Mesendoderm (in vitro differentiated cells): Measurements from ENCODE around the gene PLSCR4.

Source experiments
- DNase-seq: peaks from one replicate; pipeline ENCODE4 v3.0.0; 2013
- H2AK5ac ChIP-seq: 2 replicates; pipeline ENCODE4 v1.6.1; 2013; ENCODE audit warnings: low read length, inconsistent platforms
- H2BK120ac ChIP-seq: 2 replicates; pipeline ENCODE4 v1.6.1; 2013; ENCODE audit warnings: low read depth, mild to moderate bottlenecking, low read length, moderate library complexity, mixed read lengths
- H2BK15ac ChIP-seq: replicated peaks from 2 replicates; pipeline ENCODE4 v1.6.1; 2013; ENCODE audit warnings: low read depth, mild to moderate bottlenecking, moderate library complexity
- H2BK5ac ChIP-seq: 2 replicates; pipeline ENCODE4 v1.6.1; 2013; ENCODE audit warnings: low read length, inconsistent platforms
- H3K18ac ChIP-seq: 2 replicates; pipeline ENCODE4 v1.6.1; 2013; ENCODE audit warnings: mild to moderate bottlenecking, low read length, mixed read lengths
- H3K23ac ChIP-seq: one replicate; pipeline ENCODE4 v1.6.1; 2013; ENCODE audit warnings: low read length
- H3K27ac ChIP-seq: 2 replicates; pipeline ENCODE4 v1.5.1; 2013; ENCODE audit warnings: low read depth, mild to moderate bottlenecking, inconsistent platforms, low read length, moderate library complexity
- H3K27me3 ChIP-seq: 2 replicates; pipeline ENCODE4 v1.6.1; 2013; ENCODE audit warnings: low read length, control low read depth, mild to moderate bottlenecking, inconsistent platforms; ENCODE audit not compliant: insufficient read depth, poor library complexity
- H3K36me3 ChIP-seq: 2 replicates; pipeline ENCODE4 v1.6.1; 2013; ENCODE audit warnings: low read length, inconsistent platforms; ENCODE audit not compliant: control insufficient read depth, insufficient read depth
- H3K4ac ChIP-seq: one replicate; pipeline ENCODE4 v1.6.1; 2013; ENCODE audit warnings: low read depth, mild to moderate bottlenecking, low read length, moderate library complexity
- H3K4me1 ChIP-seq: 2 replicates; pipeline ENCODE4 v1.6.1; 2013; ENCODE audit warnings: low read depth, low read length, inconsistent platforms; ENCODE audit not compliant: control insufficient read depth
- H3K4me2 ChIP-seq: 2 replicates; pipeline ENCODE4 v1.6.1; 2013; ENCODE audit warnings: low read length
- H3K4me3 ChIP-seq: 2 replicates; pipeline ENCODE4 v1.5.1; 2013; ENCODE audit warnings: mild to moderate bottlenecking, low read length
- H3K56ac ChIP-seq: one replicate; pipeline ENCODE4 v1.6.1; 2013; ENCODE audit warnings: low read length
- H3K79me1 ChIP-seq: 2 replicates; pipeline ENCODE4 v1.6.1; 2013; ENCODE audit warnings: low read length, inconsistent platforms
- H3K79me2 ChIP-seq: 2 replicates; pipeline ENCODE4 v1.6.1; 2013; ENCODE audit warnings: mild to moderate bottlenecking, low read length; ENCODE audit not compliant: control insufficient read depth, insufficient read depth
- H3K9ac ChIP-seq: 2 replicates; pipeline ENCODE4 v1.6.1; 2013; ENCODE audit warnings: low read length, inconsistent platforms
- H4K5ac ChIP-seq: one replicate; pipeline ENCODE4 v1.6.1; 2013; ENCODE audit warnings: low read length
- H4K8ac ChIP-seq: one replicate; pipeline ENCODE4 v1.6.1; 2013; ENCODE audit warnings: low read depth, mild to moderate bottlenecking, control low read depth, low read length, moderate library complexity
- whole genome bisulfite sequencing: extraction: QIAGEN DNeasy Blood & Tissue Kit; methylation state at CpG from one replicate; pipeline ENCODE4 v1.1.7; 2013; ENCODE audit warnings: low lambda C conversion rate, missing lambda C conversion rate; ENCODE audit not compliant: insufficient coverage; ENCODE audit errors: extremely low coverage; 5-methylcytosine and 5-hydroxymethylcytosine counted together

PLSCR4 gene

DNA sequence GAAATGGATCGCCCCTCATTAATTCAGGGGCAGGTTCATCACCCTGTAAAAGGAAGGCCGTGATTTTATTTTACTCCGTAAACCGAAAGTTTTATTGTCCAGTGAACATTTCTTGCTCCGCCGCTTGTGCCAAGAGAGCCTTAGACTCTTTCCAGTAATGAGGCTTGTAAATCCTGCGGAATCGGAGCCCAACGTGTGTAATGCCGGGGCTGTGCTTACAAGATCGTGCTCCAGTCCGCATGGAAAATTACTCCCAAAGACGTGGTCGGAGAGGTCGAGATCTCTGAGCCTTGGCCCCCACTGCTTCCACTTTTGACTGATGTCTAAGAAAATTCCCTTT lies 89.3 kb downstream of the PLSCR4 start:
- Histone ChIP-seq H3K27ac (peak overlapping the region; percentile 90), H3K23ac (no peak overlapping the region), H3K56ac (peak overlapping the region; percentile 76), H2BK15ac (no peak overlapping the region), H3K36me3 (no peaks in the 10 kb centered on the region), H3K4me1 (peaks cover 2% of the 10 kb centered on the region), H2BK120ac (no peak overlapping the region), H4K5ac (no peak overlapping the region), H3K27me3 (no peaks in the 10 kb centered on the region), H2BK5ac (no peak overlapping the region), H3K18ac (peak overlapping the region; percentile 72), H3K79me1 (no peaks in the 10 kb centered on the region), H3K4ac (peak overlapping the region; percentile 17), H4K8ac (no peak overlapping the region), H3K4me3 (peak overlapping the region; percentile 37), H2AK5ac (no peak overlapping the region), H3K4me2 (peak overlapping the region; percentile 61), H3K79me2 (peaks cover 19% of the 10 kb centered on the region), H3K9ac (peak overlapping the region; percentile 83)
- WGBS = no CpG with 5 or more reads among the region's 15 CpGs
- peak; percentile 39 for DNase-seq

DNA sequence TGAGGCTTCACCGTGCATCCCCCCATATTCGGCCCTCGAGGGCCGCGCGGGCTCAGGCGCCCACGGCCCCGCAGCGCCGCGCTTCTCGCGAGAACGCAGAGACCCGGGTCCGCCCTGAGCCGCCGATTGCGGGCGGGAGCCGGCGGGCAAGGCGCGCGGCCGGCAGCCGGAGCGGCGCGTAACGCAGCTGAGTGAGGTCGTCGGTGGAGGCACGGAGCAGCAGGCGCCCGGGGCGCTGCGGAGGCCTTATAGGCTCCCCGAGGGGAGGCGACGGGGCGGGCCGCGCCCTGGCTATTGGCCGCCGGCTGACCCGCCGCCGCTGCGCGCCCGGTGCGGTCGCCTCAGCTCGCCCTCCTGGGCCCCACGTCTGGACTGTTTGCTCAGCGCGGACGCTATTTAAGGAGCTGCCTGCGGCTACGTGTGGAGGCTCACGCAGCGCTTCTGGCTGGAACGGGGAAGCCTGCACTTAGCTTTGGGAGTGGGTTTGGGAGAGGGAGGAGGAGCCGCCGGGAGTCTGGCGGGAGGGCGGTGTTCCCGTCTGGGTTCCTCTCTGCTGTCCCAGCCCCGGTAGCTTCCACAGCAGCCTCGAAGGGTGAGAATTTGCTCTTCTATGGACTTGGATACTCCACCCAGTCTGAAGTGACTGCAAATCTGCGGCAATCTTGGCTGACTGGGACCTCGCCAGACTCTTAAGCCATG lies 89.8 kb downstream of the PLSCR4 start, which contains the start of gene PLOD2:
TSS of gene PLOD2 (minus strand) at position 221 of the 699 bp plus-strand sequence. CDS start at position 26, 195 bp downstream.
- H2AK5ac ChIP-seq = no peak within 1 kb of the TSS
- peak within 1 kb of the TSS; percentile 72 for H3K18ac ChIP-seq
- peak within 1 kb of the TSS; percentile 66 for H2BK120ac ChIP-seq
- peak within 1 kb of the TSS; percentile 78 for H3K56ac ChIP-seq
- no peaks in the 10 kb centered on the region for H3K36me3 ChIP-seq
- peak; percentile 90 for DNase-seq
- H3K4me1 ChIP-seq = peaks cover 2% of the 10 kb centered on the region
- no peak within 1 kb of the TSS for H4K5ac ChIP-seq
- H3K27ac ChIP-seq = peak within 1 kb of the TSS; percentile 90
- H3K4me3 ChIP-seq = peak within 1 kb of the TSS; percentile 61
- peak within 1 kb of the TSS; percentile 28 for H3K4ac ChIP-seq
- peak within 1 kb of the TSS; percentile 20 for H2BK5ac ChIP-seq
- H4K8ac ChIP-seq = no peak within 1 kb of the TSS
- H3K4me2 ChIP-seq = peak within 1 kb of the TSS; percentile 66
- no CpG with 5 or more reads among the region's 74 CpGs for WGBS
- no peak within 1 kb of the TSS for H3K23ac ChIP-seq
- peaks cover under 1% of the 10 kb centered on the region for H3K79me1 ChIP-seq
- H2BK15ac ChIP-seq = no peak within 1 kb of the TSS
- H3K27me3 ChIP-seq = no peaks in the 10 kb centered on the region
- H3K9ac ChIP-seq = peak within 1 kb of the TSS; percentile 83
- peaks cover 23% of the 10 kb centered on the region for H3K79me2 ChIP-seq

DNA sequence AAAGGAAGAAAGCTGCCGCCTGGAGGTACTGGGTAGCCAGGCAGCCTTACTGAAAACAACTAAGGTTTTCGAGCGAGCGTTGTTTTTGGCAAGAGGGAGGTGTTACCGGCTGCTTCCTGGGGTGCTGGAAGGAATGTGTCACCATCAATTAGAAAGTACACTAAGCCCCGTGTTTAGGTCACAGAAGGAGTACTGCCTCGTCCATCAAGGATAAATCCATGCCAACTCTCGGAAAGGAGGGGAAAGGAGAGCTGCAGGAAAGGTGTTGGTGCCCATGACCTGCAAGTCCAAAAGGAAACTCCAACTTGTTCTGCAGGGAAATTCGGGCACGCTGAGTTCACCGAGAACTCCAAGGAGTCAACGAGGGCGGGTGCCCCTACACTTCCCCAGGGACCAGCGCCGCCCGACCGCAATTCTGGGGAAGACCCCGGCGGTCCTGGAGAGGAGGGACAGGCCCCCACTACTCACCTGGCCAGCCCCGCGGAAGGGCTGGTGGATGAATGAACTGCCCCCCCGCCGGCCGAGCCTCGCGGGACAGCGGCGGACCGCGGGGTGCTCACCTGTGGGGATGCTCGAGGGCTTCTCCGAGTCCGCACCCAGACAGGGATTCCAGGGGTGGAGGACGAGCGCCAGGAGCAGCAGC lies 90.5 kb downstream of the PLSCR4 start:
- Histone ChIP-seq H3K4me1 (peaks cover 2% of the 10 kb centered on the region), H3K18ac (peak overlapping the region; percentile 72), H3K27ac (peak overlapping the region; percentile 90), H3K36me3 (no peaks in the 10 kb centered on the region), H3K9ac (peak overlapping the region; percentile 83), H3K23ac (no peak overlapping the region), H3K4me2 (peak overlapping the region; percentile 61), H2AK5ac (no peak overlapping the region), H4K5ac (no peak overlapping the region), H3K4ac (peak overlapping the region; percentile 28), H3K27me3 (no peaks in the 10 kb centered on the region), H3K56ac (peak overlapping the region; percentile 76), H4K8ac (no peak overlapping the region), H2BK5ac (peak overlapping the region; percentile 20), H3K4me3 (peak overlapping the region; percentile 61), H2BK120ac (peak overlapping the region; percentile 66), H3K79me2 (peaks cover 25% of the 10 kb centered on the region), H2BK15ac (no peak overlapping the region), H3K79me1 (peaks cover 2% of the 10 kb centered on the region)
- no CpG with 5 or more reads among the region's 35 CpGs for WGBS
- DNase-seq = peak; percentile 97

DNA sequence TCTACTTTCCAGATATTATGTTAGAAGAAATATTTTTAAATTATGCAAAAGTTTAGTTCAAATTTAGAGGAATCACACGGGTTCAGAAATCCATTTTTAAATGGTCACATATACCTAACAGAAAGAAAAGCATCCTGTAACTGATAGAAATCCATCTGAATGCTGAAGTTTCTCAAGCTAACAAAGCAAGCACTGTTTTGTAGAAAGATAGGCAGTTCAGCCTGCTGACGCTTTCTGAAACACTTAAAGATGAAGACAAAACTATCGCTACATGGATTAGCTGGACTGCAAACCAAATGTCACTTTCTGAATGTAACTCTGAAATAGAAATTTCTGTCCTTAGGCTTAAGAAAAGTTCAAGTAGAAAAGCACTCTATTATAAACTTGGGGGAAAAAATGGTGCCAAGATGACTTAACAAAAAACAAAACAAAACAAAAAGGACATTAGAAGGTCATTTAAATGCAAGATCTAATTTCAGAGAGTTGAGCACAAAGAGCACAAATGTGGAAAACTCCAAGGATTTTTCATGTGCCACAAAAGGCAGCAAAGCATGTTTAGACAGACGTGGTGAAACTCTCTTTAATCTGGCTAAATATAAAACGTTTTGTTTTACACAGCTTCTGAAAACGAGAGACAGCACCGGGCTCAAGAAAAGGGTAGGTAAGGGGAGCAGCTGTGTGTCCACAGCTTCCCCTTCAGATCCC lies 91.1 kb downstream of the PLSCR4 start:
- no CpG with 5 or more reads among the region's 7 CpGs for WGBS
- Histone ChIP-seq H3K18ac (no peak overlapping the region), H3K79me1 (peaks cover 2% of the 10 kb centered on the region), H3K4ac (no peak overlapping the region), H3K4me3 (peak overlapping the region; percentile 61), H2BK120ac (no peak overlapping the region), H3K9ac (peak overlapping the region; percentile 83), H3K4me2 (peak overlapping the region; percentile 66), H3K36me3 (no peaks in the 10 kb centered on the region), H3K79me2 (peaks cover 27% of the 10 kb centered on the region), H2AK5ac (no peak overlapping the region), H2BK15ac (no peak overlapping the region), H3K27ac (no peak overlapping the region), H4K5ac (no peak overlapping the region), H3K23ac (no peak overlapping the region), H2BK5ac (no peak overlapping the region), H4K8ac (no peak overlapping the region), H3K56ac (peak overlapping the region; percentile 78), H3K27me3 (no peaks in the 10 kb centered on the region), H3K4me1 (no peaks in the 10 kb centered on the region)
- no peak for DNase-seq

DNA sequence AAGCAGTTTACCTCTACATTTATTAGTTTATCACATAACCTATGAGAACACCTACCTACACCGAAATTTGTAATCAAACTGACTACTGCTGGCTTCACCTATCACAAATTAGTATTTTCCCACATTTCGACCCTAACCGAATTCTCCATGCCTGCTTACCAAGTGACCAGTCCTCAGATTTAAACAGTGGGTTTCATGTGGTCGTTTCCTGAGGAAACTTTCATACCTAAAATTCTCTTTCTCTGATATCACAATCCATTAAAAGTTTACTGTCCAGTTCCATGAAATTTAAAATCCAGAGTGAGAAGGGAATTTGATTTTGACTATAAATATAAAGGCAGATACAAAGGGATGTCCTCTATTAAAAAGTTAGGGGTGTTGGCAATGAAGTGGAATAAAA lies 91.9 kb downstream of the PLSCR4 start:
- Histone ChIP-seq H2BK15ac (no peak overlapping the region), H2BK5ac (no peak overlapping the region), H3K27ac (no peak overlapping the region), H4K5ac (no peak overlapping the region), H3K56ac (peak overlapping the region; percentile 56), H2AK5ac (no peak overlapping the region), H3K23ac (no peak overlapping the region), H3K36me3 (no peaks in the 10 kb centered on the region), H3K18ac (no peak overlapping the region), H3K27me3 (no peaks in the 10 kb centered on the region), H3K4me1 (no peaks in the 10 kb centered on the region), H3K4ac (no peak overlapping the region), H3K79me2 (peaks cover 27% of the 10 kb centered on the region), H4K8ac (no peak overlapping the region), H3K4me3 (no peak overlapping the region), H3K9ac (peak overlapping the region; percentile 41), H3K4me2 (no peak overlapping the region), H3K79me1 (peaks cover 2% of the 10 kb centered on the region), H2BK120ac (no peak overlapping the region)
- no peak for DNase-seq
- WGBS = no CpG with 5 or more reads among the region's 4 CpGs
